Bronchial epithelial cell (primary cell): ENCODE results near the gene PPP2R5C. TPM values are rescaled to one million over a fixed set of nuclear protein-coding genes. Genes with fewer than 3 reads are reported as not detected.

ENCODE experiments used
- DNase-seq: peaks from one replicate; pipeline ENCODE4 v3.0.0-alpha.2; 2010; ENCODE audit warnings: low read depth
- FAIRE-seq: peaks from 2 replicates; lab custom pipeline; 2011; peaks lifted over from hg19 to GRCh38; lab: Jason Lieb, UNC
- H3K27me3 ChIP-seq: 2 replicates; pipeline ENCODE4 v1.5.1; 2011; ENCODE audit warnings: low read length; ENCODE audit not compliant: control insufficient read depth, insufficient read depth
- H3K36me3 ChIP-seq: 2 replicates; pipeline ENCODE4 v1.5.1; 2011; ENCODE audit warnings: low read length; ENCODE audit not compliant: control insufficient read depth, insufficient read depth
- H3K4me3 ChIP-seq: 2 replicates; pipeline ENCODE4 v1.5.1; 2011; ENCODE audit warnings: mild to moderate bottlenecking, low read depth, low read length, control low read depth
- CTCF ChIP-seq: IDR thresholded peaks from 2 replicates; pipeline ENCODE4 v1.5.1; 2011; ENCODE audit warnings: mild to moderate bottlenecking, moderate library complexity, low read length, control low read depth, inconsistent platforms; ENCODE audit not compliant: insufficient read depth, severe bottlenecking
- total RNA-seq: library from RNA; depleted of rRNA; stranded (reverse); fragments of >200 nt; gene quantifications from 2 replicates; pipeline ENCODE4 v1.2.1, GENCODE V29; 2014

Gene PPP2R5C
- total RNA-seq, 1 donor from 2014 or later, result 71.3 TPM

DNA sequence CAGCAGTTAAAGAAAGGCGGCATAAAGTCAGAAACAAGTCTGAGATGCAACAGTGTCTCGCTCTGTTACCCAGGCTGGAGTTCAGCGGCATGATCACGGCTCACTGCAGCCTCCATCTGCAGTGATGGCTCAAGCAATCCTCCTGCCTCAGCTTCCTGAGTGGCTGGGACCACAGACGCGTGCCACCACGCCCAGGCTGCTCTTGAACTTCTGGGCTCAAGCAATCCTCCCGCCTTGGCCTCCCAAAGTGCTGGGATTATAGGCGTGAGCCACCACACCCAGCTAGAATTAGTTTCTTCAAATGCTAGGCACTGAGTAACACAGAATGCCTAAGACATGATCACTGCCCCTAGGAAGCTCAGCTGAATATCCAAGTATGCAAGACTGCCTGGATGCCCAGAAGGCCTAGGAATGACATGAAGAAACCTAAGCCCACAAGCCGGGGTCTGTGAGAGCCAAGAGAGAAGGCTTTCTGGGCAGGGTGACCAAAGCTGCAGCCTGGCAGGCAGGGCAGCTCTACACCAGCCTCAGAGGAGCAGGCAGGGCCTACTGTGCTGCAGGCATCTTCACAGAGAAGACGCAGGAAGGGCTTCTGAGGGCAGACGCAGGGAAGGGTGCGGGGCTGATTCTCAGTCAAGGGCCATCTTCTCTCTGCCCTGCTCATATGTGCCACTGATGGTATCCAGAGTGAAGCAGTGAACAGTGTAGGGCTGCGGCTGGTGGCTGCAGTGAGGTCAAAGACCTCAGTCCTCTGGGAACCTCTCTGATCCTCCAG lies 4.3 kb upstream of the PPP2R5C start:
- Histone ChIP-seq H3K36me3 (no peaks in the 10 kb centered on the region), H3K27me3 (no peaks in the 10 kb centered on the region), H3K4me3 (no peak overlapping the region)
- no peak for TF ChIP-seq CTCF
- no peak for FAIRE-seq
- DNase-seq, result no peak

DNA sequence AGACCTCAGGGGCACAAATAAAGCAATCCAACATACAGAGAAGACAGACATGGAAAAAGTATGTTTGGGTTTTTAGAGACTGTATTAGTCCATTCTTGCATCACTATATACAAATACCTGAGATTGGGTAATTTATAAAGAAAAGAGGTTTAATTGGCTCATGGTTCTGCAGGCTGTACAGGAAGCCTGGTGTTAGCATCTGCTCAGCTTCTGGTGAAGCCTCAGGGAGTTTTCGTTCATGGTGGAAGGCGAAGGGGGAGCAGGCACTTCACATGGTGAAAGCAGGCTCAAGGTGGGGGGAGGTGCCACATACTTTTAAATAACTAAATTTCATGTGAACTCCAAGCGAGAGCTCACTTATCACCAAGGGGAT lies 3.7 kb upstream of the PPP2R5C start:
- no peak for DNase-seq

GRCh38 chr14:101758913-101759593 lies 2.5 kb upstream of the PPP2R5C start:
- no peaks in the 10 kb centered on the region for H3K36me3 ChIP-seq
- H3K27me3 ChIP-seq, result no peaks in the 10 kb centered on the region
- FAIRE-seq (no peak), DNase-seq (no peak)
- no peak overlapping the region for H3K4me3 ChIP-seq
- TF ChIP-seq CTCF, result no peak

More for the DNA sequence above, 3.7 kb upstream of the PPP2R5C start:
- H3K36me3 ChIP-seq, result no peaks in the 10 kb centered on the region
- FAIRE-seq, result no peak
- no peaks in the 10 kb centered on the region for H3K27me3 ChIP-seq
- TF ChIP-seq CTCF, result no peak
- no peak overlapping the region for H3K4me3 ChIP-seq

DNA sequence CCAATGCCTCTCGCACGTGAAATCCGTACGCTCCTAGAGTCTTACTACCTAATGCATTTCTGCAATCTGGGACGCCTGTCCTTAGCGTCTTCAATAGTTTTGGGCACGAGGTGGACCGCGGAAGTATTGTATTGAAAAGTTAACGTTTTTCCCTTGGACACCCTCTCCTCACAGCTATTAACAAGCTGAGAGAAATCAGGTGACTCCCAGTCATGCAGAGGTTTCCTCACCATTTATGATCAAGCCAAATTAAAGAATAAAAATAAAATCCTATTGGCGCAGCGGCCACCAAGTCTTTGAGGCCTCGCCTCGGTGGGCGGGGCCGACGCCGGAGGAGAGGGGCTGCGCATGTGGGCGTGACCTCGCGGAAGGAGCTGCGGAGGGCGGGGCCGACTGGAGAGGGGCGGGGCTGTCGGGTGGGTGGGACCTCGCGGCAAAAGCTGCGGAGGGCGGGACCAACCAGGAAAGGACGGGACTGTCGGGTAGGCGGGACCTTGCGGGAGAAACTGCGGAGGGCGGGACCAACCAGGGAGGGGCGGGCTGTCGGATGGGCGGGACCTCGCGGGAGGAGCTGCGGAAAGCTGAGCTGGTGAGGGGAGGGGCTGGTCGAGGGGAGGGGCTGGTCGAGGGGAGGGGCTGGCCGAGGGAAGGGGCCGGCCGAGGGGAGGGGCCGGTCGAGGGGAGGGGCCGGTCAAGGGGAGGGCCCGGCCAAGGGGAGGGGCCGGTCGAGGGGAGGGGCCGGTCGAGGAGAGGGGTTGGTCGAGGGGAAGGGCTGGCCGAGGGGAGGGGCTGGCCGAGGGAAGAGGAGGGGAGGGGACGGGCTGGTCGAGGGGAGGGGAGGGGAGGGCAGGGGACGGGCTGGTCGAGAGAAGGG lies 1.1 kb upstream of the PPP2R5C start:
- Histone ChIP-seq H3K4me3 (peak overlapping the region; percentile 93), H3K27me3 (no peaks in the 10 kb centered on the region), H3K36me3 (no peaks in the 10 kb centered on the region)
- no peak for TF ChIP-seq CTCF
- FAIRE-seq, result no peak
- DNase-seq, result peak; percentile 92

DNA sequence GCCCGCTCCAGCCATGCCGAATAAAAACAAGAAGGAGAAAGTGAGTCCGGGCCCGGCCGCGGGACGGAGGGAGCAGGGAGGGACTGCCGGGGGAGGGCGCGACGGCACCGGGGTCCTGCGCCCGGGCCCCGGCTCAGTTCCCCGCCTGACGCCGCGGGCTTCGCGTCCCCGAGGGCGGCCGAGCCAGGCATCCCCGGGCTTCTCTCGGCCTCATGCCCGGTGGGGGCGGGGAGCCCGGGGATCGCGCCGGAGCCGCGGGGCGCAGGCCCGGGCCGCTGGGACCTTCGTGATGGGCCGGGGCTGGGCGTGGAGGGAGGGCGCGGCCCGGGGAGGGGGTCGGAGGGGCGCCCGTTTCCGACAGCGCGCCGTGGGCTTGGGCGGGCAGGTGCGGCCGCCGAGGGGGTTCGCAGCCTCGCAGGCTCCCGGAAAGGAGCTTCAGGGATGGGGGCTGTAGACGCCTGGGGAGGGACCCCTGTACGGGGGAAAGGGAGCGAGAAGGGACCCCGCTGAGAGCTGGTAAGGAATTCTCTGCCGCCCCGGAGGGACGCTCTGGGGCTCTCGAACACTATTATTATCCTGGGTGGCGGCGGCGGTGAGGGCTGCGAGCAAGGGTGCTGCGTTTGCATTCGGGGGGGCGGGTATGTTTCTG lies 496 bp downstream of the PPP2R5C start:
- Histone ChIP-seq H3K36me3 (no peaks in the 10 kb centered on the region), H3K27me3 (no peaks in the 10 kb centered on the region), H3K4me3 (peak overlapping the region; percentile 58)
- FAIRE-seq (no peak), DNase-seq (no peak)
- no peak for TF ChIP-seq CTCF
